Ramos (cell line): ENCODE data around the gene OR6C70.

ENCODE experiments used
- in situ Hi-C: fragments of 300-500 bp; cut with MboI; formaldehyde crosslinking; loops from one replicate; pipeline ENCODE4 v1.14.3; 2022; ENCODE audit warnings: low sequenced_read_pairs; ENCODE audit not compliant: unreplicated experiment

The OR6C70 gene

DNA sequence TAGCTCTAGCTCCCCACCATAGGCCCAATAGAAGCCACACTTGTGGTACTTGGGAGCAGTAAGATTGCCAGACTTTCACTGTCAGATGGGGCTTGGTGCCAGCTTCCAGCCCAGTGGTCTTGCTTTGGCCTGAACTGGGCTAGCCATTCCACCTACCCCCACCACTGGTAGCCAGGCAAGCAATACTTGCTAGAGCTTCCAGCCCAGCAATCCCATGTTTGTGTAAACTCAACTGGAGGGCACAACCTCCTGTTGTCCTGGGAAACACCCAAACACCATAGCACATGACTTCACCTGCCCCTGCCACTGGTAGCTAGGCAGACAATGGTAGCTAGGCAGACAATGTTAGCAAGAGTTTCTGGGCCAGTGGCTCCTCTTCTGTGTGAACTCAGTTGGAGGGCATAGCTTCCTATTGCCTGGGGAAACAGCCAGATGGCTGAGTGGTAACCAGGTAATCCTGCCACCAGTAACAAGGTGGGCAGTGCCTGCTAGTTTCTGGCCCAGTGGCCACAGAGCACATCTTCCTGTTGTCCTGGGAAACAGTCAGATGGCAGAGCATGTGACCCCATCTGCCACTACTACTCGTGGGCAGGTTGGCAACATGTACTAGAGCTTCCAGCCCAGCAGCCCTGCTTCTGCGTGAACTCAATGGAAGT is 49.5 kb downstream of the OR6C70 start:
- in situ Hi-C loops: no loop called here
